ENCODE data around the gene MIEN1.

DNA sequence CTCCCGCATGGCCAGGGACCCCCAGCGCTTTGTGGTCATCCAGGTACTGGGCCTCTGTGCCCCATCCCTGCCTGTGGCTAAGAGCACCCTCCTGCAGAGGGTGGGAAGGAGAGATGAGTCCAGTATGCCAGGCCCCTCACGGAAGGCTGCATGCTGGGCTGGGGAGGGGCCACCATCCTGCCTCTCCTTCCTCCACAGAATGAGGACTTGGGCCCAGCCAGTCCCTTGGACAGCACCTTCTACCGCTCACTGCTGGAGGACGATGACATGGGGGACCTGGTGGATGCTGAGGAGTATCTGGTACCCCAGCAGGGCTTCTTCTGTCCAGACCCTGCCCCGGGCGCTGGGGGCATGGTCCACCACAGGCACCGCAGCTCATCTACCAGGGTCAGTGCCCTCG, 3.7 kb downstream of the MIEN1 start:
- TF ChIP-seq POLR2AphosphoS5 (IDR thresholded peaks at IDR 0.05) (no peak), POLR2A (IDR thresholded peaks at IDR 0.05) (no peak)
- TF ChIP-seq, protein P1, sequence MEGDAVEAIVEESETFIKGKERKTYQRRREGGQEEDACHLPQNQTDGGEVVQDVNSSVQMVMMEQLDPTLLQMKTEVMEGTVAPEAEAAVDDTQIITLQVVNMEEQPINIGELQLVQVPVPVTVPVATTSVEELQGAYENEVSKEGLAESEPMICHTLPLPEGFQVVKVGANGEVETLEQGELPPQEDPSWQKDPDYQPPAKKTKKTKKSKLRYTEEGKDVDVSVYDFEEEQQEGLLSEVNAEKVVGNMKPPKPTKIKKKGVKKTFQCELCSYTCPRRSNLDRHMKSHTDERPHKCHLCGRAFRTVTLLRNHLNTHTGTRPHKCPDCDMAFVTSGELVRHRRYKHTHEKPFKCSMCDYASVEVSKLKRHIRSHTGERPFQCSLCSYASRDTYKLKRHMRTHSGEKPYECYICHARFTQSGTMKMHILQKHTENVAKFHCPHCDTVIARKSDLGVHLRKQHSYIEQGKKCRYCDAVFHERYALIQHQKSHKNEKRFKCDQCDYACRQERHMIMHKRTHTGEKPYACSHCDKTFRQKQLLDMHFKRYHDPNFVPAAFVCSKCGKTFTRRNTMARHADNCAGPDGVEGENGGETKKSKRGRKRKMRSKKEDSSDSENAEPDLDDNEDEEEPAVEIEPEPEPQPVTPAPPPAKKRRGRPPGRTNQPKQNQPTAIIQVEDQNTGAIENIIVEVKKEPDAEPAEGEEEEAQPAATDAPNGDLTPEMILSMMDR (IDR thresholded peaks at IDR 0.05): no peak

All from upper lobe of left lung (tissue), 4 donors.